Measurements from ENCODE around the gene DHX57.

DHX57 gene

GRCh38 chr2:38892819-38893218, 17.1 kb upstream of the DHX57 start:
- TF ChIP-seq, protein P1, sequence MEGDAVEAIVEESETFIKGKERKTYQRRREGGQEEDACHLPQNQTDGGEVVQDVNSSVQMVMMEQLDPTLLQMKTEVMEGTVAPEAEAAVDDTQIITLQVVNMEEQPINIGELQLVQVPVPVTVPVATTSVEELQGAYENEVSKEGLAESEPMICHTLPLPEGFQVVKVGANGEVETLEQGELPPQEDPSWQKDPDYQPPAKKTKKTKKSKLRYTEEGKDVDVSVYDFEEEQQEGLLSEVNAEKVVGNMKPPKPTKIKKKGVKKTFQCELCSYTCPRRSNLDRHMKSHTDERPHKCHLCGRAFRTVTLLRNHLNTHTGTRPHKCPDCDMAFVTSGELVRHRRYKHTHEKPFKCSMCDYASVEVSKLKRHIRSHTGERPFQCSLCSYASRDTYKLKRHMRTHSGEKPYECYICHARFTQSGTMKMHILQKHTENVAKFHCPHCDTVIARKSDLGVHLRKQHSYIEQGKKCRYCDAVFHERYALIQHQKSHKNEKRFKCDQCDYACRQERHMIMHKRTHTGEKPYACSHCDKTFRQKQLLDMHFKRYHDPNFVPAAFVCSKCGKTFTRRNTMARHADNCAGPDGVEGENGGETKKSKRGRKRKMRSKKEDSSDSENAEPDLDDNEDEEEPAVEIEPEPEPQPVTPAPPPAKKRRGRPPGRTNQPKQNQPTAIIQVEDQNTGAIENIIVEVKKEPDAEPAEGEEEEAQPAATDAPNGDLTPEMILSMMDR (IDR thresholded peaks at IDR 0.05; ENCODE audit: insufficient read depth, low read length, poor library complexity, severe bottlenecking), result no peak
- no peak for TF ChIP-seq EZH2phosphoT487 (conservative IDR thresholded peaks at IDR 0.05; ENCODE audit: low read length)
- H3K9me2 ChIP-seq (replicated peaks; ENCODE audit: insufficient read depth, low read length), result no peaks in the 10 kb centered on the region
- no peak overlapping the region for H3K4me2 ChIP-seq (ENCODE audit: low read depth, low read length, poor library complexity, severe bottlenecking)
- no peaks in the 10 kb centered on the region for H3K27me3 ChIP-seq (ENCODE audit: low read length)
- H3F3A ChIP-seq (ENCODE audit: insufficient read depth), result no peaks in the 10 kb centered on the region
- H3K9me3 ChIP-seq (ENCODE audit: insufficient read depth, low read length), result no peaks in the 10 kb centered on the region
- H4K20me1 ChIP-seq (ENCODE audit: low read depth, low read length), result 0 out of 2 replicates have a peak, but pooled peaks cover 4% of the 10 kb centered on the region
- H3K9ac ChIP-seq (ENCODE audit: low read length), result no peak overlapping the region
- H3K79me2 ChIP-seq (ENCODE audit: insufficient read depth, low read length), result no peaks in the 10 kb centered on the region
- H3K4me3 ChIP-seq (ENCODE audit: insufficient read depth, low read length, poor library complexity, severe bottlenecking), result no peak overlapping the region
- no peaks in the 10 kb centered on the region for H3K36me3 ChIP-seq (ENCODE audit: low read length)
- no peak overlapping the region for H2AFZ ChIP-seq (ENCODE audit: low read depth, low read length, severe bottlenecking)
- no peak overlapping the region for H3K27ac ChIP-seq (ENCODE audit: low read depth, low read length)

GRCh38 chr2:38889575-38889974, 13.8 kb upstream of the DHX57 start, which contains the start of gene ARHGEF33:
TSS of gene ARHGEF33 (plus strand) at chr2:38889875. CDS start at chr2:38919448, 29,573 bp downstream.
- Histone ChIP-seq H3K9me3 (ENCODE audit: insufficient read depth, low read length) (no peaks in the 10 kb centered on the region), H4K20me1 (ENCODE audit: low read depth, low read length) (no peaks in the 10 kb centered on the region), H3K4me2 (ENCODE audit: low read depth, low read length, poor library complexity, severe bottlenecking) (no peak within 1 kb of the TSS), H3K9ac (ENCODE audit: low read length) (no peak within 1 kb of the TSS), H3K79me2 (ENCODE audit: insufficient read depth, low read length) (no peaks in the 10 kb centered on the region), H3K27me3 (ENCODE audit: low read length) (no peaks in the 10 kb centered on the region), H3K27ac (ENCODE audit: low read depth, low read length) (no peak within 1 kb of the TSS), H3K9me2 (replicated peaks; ENCODE audit: insufficient read depth, low read length) (no peaks in the 10 kb centered on the region), H3K36me3 (ENCODE audit: low read length) (no peaks in the 10 kb centered on the region), H3F3A (ENCODE audit: insufficient read depth) (no peaks in the 10 kb centered on the region), H3K4me3 (ENCODE audit: insufficient read depth, low read length, poor library complexity, severe bottlenecking) (no peak within 1 kb of the TSS), H2AFZ (ENCODE audit: low read depth, low read length, severe bottlenecking) (no peak within 1 kb of the TSS)
- TF ChIP-seq EZH2phosphoT487 (conservative IDR thresholded peaks at IDR 0.05; ENCODE audit: low read length), result no peak
- TF ChIP-seq, protein P1 (IDR thresholded peaks at IDR 0.05; ENCODE audit: insufficient read depth, low read length, poor library complexity, severe bottlenecking), result no peak

GRCh38 chr2:38889045-38889444, 13.3 kb upstream of the DHX57 start:
- Histone ChIP-seq H3K27me3 (ENCODE audit: low read length) (no peaks in the 10 kb centered on the region), H3K4me3 (ENCODE audit: insufficient read depth, low read length, poor library complexity, severe bottlenecking) (no peak overlapping the region), H3K9me2 (replicated peaks; ENCODE audit: insufficient read depth, low read length) (no peaks in the 10 kb centered on the region), H3K4me2 (ENCODE audit: low read depth, low read length, poor library complexity, severe bottlenecking) (no peak overlapping the region), H2AFZ (ENCODE audit: low read depth, low read length, severe bottlenecking) (no peak overlapping the region), H3K9me3 (ENCODE audit: insufficient read depth, low read length) (no peaks in the 10 kb centered on the region), H3K36me3 (ENCODE audit: low read length) (no peaks in the 10 kb centered on the region), H4K20me1 (ENCODE audit: low read depth, low read length) (no peaks in the 10 kb centered on the region), H3K27ac (ENCODE audit: low read depth, low read length) (no peak overlapping the region), H3F3A (ENCODE audit: insufficient read depth) (no peaks in the 10 kb centered on the region), H3K9ac (ENCODE audit: low read length) (no peak overlapping the region), H3K79me2 (ENCODE audit: insufficient read depth, low read length) (no peaks in the 10 kb centered on the region)
- TF ChIP-seq EZH2phosphoT487 (conservative IDR thresholded peaks at IDR 0.05; ENCODE audit: low read length), result no peak
- TF ChIP-seq, protein P1 (IDR thresholded peaks at IDR 0.05; ENCODE audit: insufficient read depth, low read length, poor library complexity, severe bottlenecking), result no peak
